GM12878 (cell line): ENCODE data around the gene SEPTIN1. TPM values are rescaled to one million over a fixed set of nuclear protein-coding genes. Genes with fewer than 3 reads are reported as not detected.

Source experiments
- ATAC-seq: fragments of 200-7000 bp; cut with Tn5 transposase; 3 replicates; pipeline ENCODE4 v1.9.1; 2020; ENCODE audit warnings: mild to moderate bottlenecking, moderate library complexity
- BruUV-seq: library from RNA; stranded (reverse); fragments of 400-500 nt; replicated peaks from 2 replicates; lab custom pipeline; 2021; lab: Mats Ljungman, UMichigan
- CTCF ChIA-PET: fragments of 300-600 bp; sonication (Branson Sonifier 250); formaldehyde crosslinking; extraction: SDS; loops from one replicate; lab custom pipeline; 2021; ENCODE audit warnings: inconsistent platforms; lab: Yijun Ruan, JAX
- POLR2A ChIA-PET: fragments of 350-600 bp; formaldehyde crosslinking; extraction: SDS; loops from one replicate; lab custom pipeline; 2021; ENCODE audit warnings: inconsistent platforms; lab: Charles Lee
- RAD21 ChIA-PET: fragments of 300-600 bp; sonication (Branson Sonifier 250); formaldehyde crosslinking; loops from one replicate; lab custom pipeline; 2023; ENCODE audit warnings: antibody characterized with exemption; ENCODE audit not compliant: unreplicated experiment; lab: Charles Lee
- SMC1A ChIA-PET: fragments of 300-600 bp; sonication (Branson Sonifier 250); formaldehyde crosslinking; loops from one replicate; lab custom pipeline; 2023; ENCODE audit not compliant: unreplicated experiment, uncharacterized antibody; lab: Charles Lee
- DNase-seq: peaks from one replicate; pipeline ENCODE4 v3.0.0-alpha.2; 2011; ENCODE audit warnings: low read depth, low spot score
- FAIRE-seq: peaks from 3 replicates; lab custom pipeline; 2011; peaks lifted over from hg19 to GRCh38; lab: Jason Lieb, UNC
- H2AFZ ChIP-seq: 2 replicates; pipeline ENCODE4 v1.6.0; 2011; ENCODE audit warnings: low read depth, low read length, control low read depth; ENCODE audit not compliant: control insufficient read depth
- H3K27ac ChIP-seq: 2 replicates; pipeline ENCODE4 v1.5.1; 2011; ENCODE audit warnings: control low read depth; ENCODE audit not compliant: control insufficient read depth, insufficient read depth
- H3K27me3 ChIP-seq, 2 experiments: replicated peaks in 1 of 2; 2 replicates each; pipeline versions ENCODE4 v1.6.0 to v1.6.1; 2011; ENCODE audit warnings: low read length in 1 of 2; ENCODE audit not compliant: control insufficient read depth in 2 of 2, insufficient read depth in 2 of 2
- H3K36me3 ChIP-seq, 2 experiments: 2 replicates each; pipeline ENCODE4 v1.5.1; 2011; ENCODE audit warnings: low read length in 1 of 2; ENCODE audit not compliant: control insufficient read depth in 2 of 2, insufficient read depth in 2 of 2
- H3K4me1 ChIP-seq: 2 replicates; pipeline ENCODE4 v1.6.1; 2011; ENCODE audit warnings: mild to moderate bottlenecking, low read length, moderate library complexity, mixed read lengths; ENCODE audit not compliant: control insufficient read depth, insufficient read depth
- H3K4me2 ChIP-seq: 2 replicates; pipeline ENCODE4 v1.6.0; 2011; ENCODE audit warnings: control low read depth; ENCODE audit not compliant: control insufficient read depth, insufficient read depth
- H3K4me3 ChIP-seq: fragments of 200-600 bp; sonication (generic); 2 replicates; pipeline ENCODE4 v1.5.1; 2016
- H3K79me2 ChIP-seq: 2 replicates; pipeline ENCODE4 v1.6.0; 2011; ENCODE audit warnings: low read length; ENCODE audit not compliant: control insufficient read depth, insufficient read depth
- H3K9ac ChIP-seq: 2 replicates; pipeline ENCODE4 v1.8.0; 2011; ENCODE audit warnings: low read length, control low read depth, mixed read lengths; ENCODE audit not compliant: control insufficient read depth, insufficient read depth
- H3K9me3 ChIP-seq: replicated peaks from 3 replicates; pipeline ENCODE4 v1.5.1; 2011; ENCODE audit warnings: mild to moderate bottlenecking, low read length; ENCODE audit not compliant: control insufficient read depth, insufficient read depth
- H4K20me1 ChIP-seq: 2 replicates; pipeline ENCODE4 v1.6.0; 2011; ENCODE audit not compliant: control insufficient read depth, insufficient read depth
- ASH2L ChIP-seq: fragments of 300-600, 200-600 bp; sonication (generic); IDR thresholded peaks from 2 replicates; pipeline ENCODE4 v1.6.1; 2017; ENCODE audit warnings: low read depth, mild to moderate bottlenecking, borderline replicate concordance
- BACH1 ChIP-seq: fragments of 450-650 bp; IDR thresholded peaks from 2 replicates; pipeline ENCODE4 v1.6.1; 2017; ENCODE audit warnings: mild to moderate bottlenecking, borderline replicate concordance
- DPF2 ChIP-seq: fragments of 450-650 bp; IDR thresholded peaks from 2 replicates; pipeline ENCODE4 v1.6.1; 2017; ENCODE audit warnings: mild to moderate bottlenecking
- IKZF1 ChIP-seq: fragments of 450-650 bp; conservative IDR thresholded peaks from 2 replicates; pipeline ENCODE4 v1.6.1; 2017; ENCODE audit warnings: antibody characterized with exemption, mild to moderate bottlenecking
- JUNB ChIP-seq: IDR thresholded peaks from 2 replicates; pipeline ENCODE4 v1.6.1; 2016; ENCODE audit warnings: antibody characterized with exemption, mild to moderate bottlenecking
- KDM1A ChIP-seq: fragments of 200-600 bp; sonication (generic); IDR thresholded peaks from 2 replicates; pipeline ENCODE4 v1.6.1; 2016; ENCODE audit warnings: borderline replicate concordance
- LARP7 ChIP-seq: fragments of 450-650 bp; IDR thresholded peaks from 2 replicates; pipeline ENCODE4 v1.6.1; 2017; ENCODE audit warnings: mild to moderate bottlenecking
- MAX ChIP-seq: IDR thresholded peaks from 2 replicates; pipeline ENCODE4 v1.6.1; 2012; ENCODE audit warnings: low read depth, low read length, improper control_type of control experiment
- MYC ChIP-seq: IDR thresholded peaks from 2 replicates; pipeline ENCODE4 v1.6.1; 2011; ENCODE audit warnings: mild to moderate bottlenecking, low read length, moderate library complexity, inconsistent platforms; ENCODE audit not compliant: insufficient read depth, insufficient replicate concordance, insufficient read length, severe bottlenecking
- NKRF ChIP-seq: fragments of 450-650 bp; conservative IDR thresholded peaks from 2 replicates; pipeline ENCODE4 v1.6.1; 2017; ENCODE audit warnings: mild to moderate bottlenecking, moderate library complexity
- NR2F1 ChIP-seq: fragments of 450-650 bp; conservative IDR thresholded peaks from 2 replicates; pipeline ENCODE4 v1.6.1; 2017; ENCODE audit warnings: mild to moderate bottlenecking
- POLR2A ChIP-seq: IDR thresholded peaks from 2 replicates; pipeline ENCODE4 v1.6.1; 2011; ENCODE audit warnings: low read depth, mild to moderate bottlenecking, low read length
- POLR2AphosphoS2 ChIP-seq: IDR thresholded peaks from 2 replicates; pipeline ENCODE4 v1.6.1; 2011; ENCODE audit warnings: low read depth, mild to moderate bottlenecking, low read length, improper control_type of control experiment, moderate library complexity
- SRF ChIP-seq, 2 experiments: IDR thresholded peaks; 2 replicates each; pipeline ENCODE4 v1.6.1; 2011; ENCODE audit warnings: low read depth in 2 of 2, low read length in 2 of 2, mild to moderate bottlenecking in 1 of 2, moderate library complexity in 1 of 2
- YY1 ChIP-seq: IDR thresholded peaks from 2 replicates; pipeline ENCODE4 v1.6.1; 2011; ENCODE audit warnings: low read depth, mild to moderate bottlenecking, low read length
- ZBED1 ChIP-seq: IDR thresholded peaks from 2 replicates; pipeline ENCODE4 v1.6.1; 2016; ENCODE audit warnings: borderline replicate concordance
- ZSCAN29 ChIP-seq: fragments of 450-650 bp; IDR thresholded peaks from 2 replicates; pipeline ENCODE4 v1.6.1; 2017; ENCODE audit warnings: mild to moderate bottlenecking, moderate library complexity
- WGBS: methylation state at CpG from one replicate; pipeline ENCODE4 v1.1.6; 2016; ENCODE audit warnings: low lambda C conversion rate; ENCODE audit not compliant: insufficient replicate concordance, insufficient coverage; ENCODE audit errors: missing lambda C conversion rate; 5-methylcytosine and 5-hydroxymethylcytosine counted together
- in situ Hi-C: fragments of 300-500 bp; cut with MboI; formaldehyde crosslinking; loops from 9 replicates; pipeline ENCODE4 v1.14.3; 2018; ENCODE audit warnings: mixed read lengths
- intact Hi-C: fragments of 100-400 bp; cut with micrococcal nuclease; formaldehyde crosslinking; loops from one replicate; pipeline ENCODE4 v1.14.2; 2022; ENCODE audit not compliant: unreplicated experiment
- polyA plus RNA-seq, 11 experiments: library from polyadenylated mRNA; depleted of rRNA in 4 of 11; unstranded in 6 of 11; stranded (reverse) in 5 of 11; fragments of >200 nt; fragmentation: Nextera tagmentation in 4 of 11; fragmentation: Illumina TruSeq in 1 of 11; extraction: Ambion mirVana in 4 of 11; extraction: Trizol in 1 of 11; gene quantifications; 1 replicate in 1 of 11; 2 replicates in 10 of 11; pipeline versions ENCODE4 v1.2.1 to v1.2.3, GENCODE V29; 2011 to 2016; ENCODE audit warnings: inconsistent platforms in 2 of 11, missing spikeins in 2 of 11, low read depth in 1 of 11
- total RNA-seq, 4 experiments: library from RNA; depleted of rRNA in 3 of 4; stranded (reverse); fragments of >200 nt in 3 of 4; fragmentation: Illumina TruSeq in 1 of 4; extraction: Trizol in 1 of 4; gene quantifications; 2 replicates each; pipeline versions ENCODE4 v1.2.1 to v1.2.3, GENCODE V29; 2013 to 2021
- TF ChIP-seq, protein P1 (sequence below): IDR thresholded peaks from 2 replicates; pipeline ENCODE4 v1.6.1; 2011; ENCODE audit warnings: borderline replicate concordance, low read depth, mild to moderate bottlenecking, moderate library complexity, low read length; ENCODE audit not compliant: insufficient read depth, poor library complexity, severe bottlenecking

SEPTIN1 gene
- total and polyA plus RNA-seq, 10 of the 15 experiments (the other 5 are each of a cell fraction or from before 2014, with no cell fraction given), result 2.8 to 153 (median 94.1) TPM

GRCh38 chr16:30417529-30418349 lies 35.4 kb upstream of the SEPTIN1 start:
- DNase-seq (peak; percentile 84), ATAC-seq (peak; percentile 97), FAIRE-seq (peak; percentile 80)
- H3K4me2 ChIP-seq, result peak overlapping the region; percentile 82
- peak overlapping the region; percentile 60 for H3K9ac ChIP-seq
- no peaks in the 10 kb centered on the region for H3K79me2 ChIP-seq
- SMC1A ChIA-PET, result interaction anchor here (0.6 to 1.5 kb wide), 9 partner anchors 8 to 278 kb away, joined by 3 to 12 read pairs (median 5); partner anchors contain the start of genes DCTPP1, TBC1D10B and ZNF747
- no peaks in the 10 kb centered on the region for H3K27me3 ChIP-seq
- H3K9me3 ChIP-seq, result no peaks in the 10 kb centered on the region
- CTCF ChIA-PET, result interaction anchor here (0.6 to 3.6 kb wide), 13 partner anchors 8 to 326 kb away, joined by 3 to 20 read pairs (median 5); partner anchors contain the start of genes CORO1A, DCTPP1, TBC1D10B and TBX6
- RAD21 ChIA-PET, result interaction anchor here (0.6 to 2.0 kb wide), 21 partner anchors 8 to 352 kb away, joined by 3 to 17 read pairs (median 4); partner anchors contain the start of genes ALDOA, CORO1A, DCTPP1 and TBC1D10B
- peak overlapping the region; percentile 47 for H3K27ac ChIP-seq
- peaks cover 3 to 9% of the 10 kb centered on the region in 2 experiments for H3K36me3 ChIP-seq
- peak overlapping the region; percentile 94 for H2AFZ ChIP-seq
- intact Hi-C loops (no loop called here), in situ Hi-C loops (no loop called here)
- WGBS, result 2% methylated on average over 118 of the region's 140 CpGs
- H4K20me1 ChIP-seq, result no peaks in the 10 kb centered on the region
- H3K4me3 ChIP-seq, result peak overlapping the region; percentile 69
- POLR2A ChIA-PET, result interaction anchor here (0.5 to 2.0 kb wide), 14 partner anchors 8 to 326 kb away, joined by 3 to 11 read pairs (median 4); partner anchors contain the start of genes DCTPP1, PRR14, SEPTIN1 and TBX6
- no TSS peak for BruUV-seq
- H3K4me1 ChIP-seq, result peaks cover 8% of the 10 kb centered on the region
- TF ChIP-seq KDM1A, result no peak
- no peak; the same call in 1 of the 2 replicates for TF ChIP-seq YY1
- no peak for TF ChIP-seq JUNB
- TF ChIP-seq MAX, result peak; percentile 86
- peak; percentile 96 for TF ChIP-seq IKZF1
- peak; percentile 43; the same call in 1 of the 2 replicates for TF ChIP-seq NKRF
- TF ChIP-seq SRF (IDR thresholded peaks at IDR 0.05; ENCODE audit: low read depth in 2 of 2, low read length in 2 of 2), result no peak
- peak; percentile 80 for TF ChIP-seq DPF2
- TF ChIP-seq, protein P1, sequence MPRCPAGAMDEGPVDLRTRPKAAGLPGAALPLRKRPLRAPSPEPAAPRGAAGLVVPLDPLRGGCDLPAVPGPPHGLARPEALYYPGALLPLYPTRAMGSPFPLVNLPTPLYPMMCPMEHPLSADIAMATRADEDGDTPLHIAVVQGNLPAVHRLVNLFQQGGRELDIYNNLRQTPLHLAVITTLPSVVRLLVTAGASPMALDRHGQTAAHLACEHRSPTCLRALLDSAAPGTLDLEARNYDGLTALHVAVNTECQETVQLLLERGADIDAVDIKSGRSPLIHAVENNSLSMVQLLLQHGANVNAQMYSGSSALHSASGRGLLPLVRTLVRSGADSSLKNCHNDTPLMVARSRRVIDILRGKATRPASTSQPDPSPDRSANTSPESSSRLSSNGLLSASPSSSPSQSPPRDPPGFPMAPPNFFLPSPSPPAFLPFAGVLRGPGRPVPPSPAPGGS, result peak; percentile 10
- TF ChIP-seq ZSCAN29, result peak; percentile 38; the same call in 1 of the 2 replicates
- TF ChIP-seq NR2F1, result peak; percentile 29; the same call in 1 of the 2 replicates
- TF ChIP-seq POLR2AphosphoS2, result peak; percentile 72; the same call in 1 of the 2 replicates
- TF ChIP-seq ASH2L, result 0 out of 2 replicates have a peak, but pooled peaks have one; percentile 28
- peak; percentile 84; the same call in 1 of the 2 replicates for TF ChIP-seq POLR2A
- TF ChIP-seq LARP7, result peak; percentile 92
- TF ChIP-seq MYC, result peak; percentile 31
- peak; percentile 74 for TF ChIP-seq BACH1
- TF ChIP-seq ZBED1, result peak; percentile 34; the same call in 1 of the 2 replicates
